ENCODE data around the gene SYT17. TPM values are rescaled to one million over a fixed set of nuclear protein-coding genes. Genes with fewer than 3 reads are reported as not detected.

The SYT17 gene
- total and polyA plus RNA-seq, 2 experiments from 2014 or later: 0.32 to 1.5 TPM

DNA sequence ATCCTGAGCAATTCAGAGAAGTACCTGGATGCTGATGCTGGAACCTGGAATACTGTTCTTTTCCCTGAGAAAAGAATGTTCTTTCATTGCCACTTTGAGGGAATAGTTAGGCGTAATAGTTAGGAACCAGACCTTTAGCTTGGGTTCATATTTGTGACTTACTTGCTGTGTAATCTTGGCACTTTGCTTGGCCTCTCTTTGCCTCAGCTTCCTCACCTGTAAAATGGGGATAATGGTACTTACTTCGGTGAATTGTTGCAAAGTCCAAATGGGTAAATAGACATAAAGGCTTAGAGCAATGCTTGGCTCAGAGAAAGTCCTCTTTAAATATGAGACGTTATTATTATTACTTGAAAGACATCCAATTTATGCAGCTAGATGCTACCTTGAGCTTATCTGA lies 62.5 kb downstream of the SYT17 start:
- Histone ChIP-seq H3K4me1 (ENCODE audit: low read depth) (no peaks in the 10 kb centered on the region), H3K27ac (no peak overlapping the region), H3K27me3 (no peaks in the 10 kb centered on the region), H3K36me3 (no peaks in the 10 kb centered on the region), H3K9me3 (ENCODE audit: low read depth) (no peaks in the 10 kb centered on the region), H3K4me3 (no peak overlapping the region)
- no peak for DNase-seq (ENCODE audit: low read depth in 1 of 2, low spot score in 1 of 2)
- TF ChIP-seq, protein P1, sequence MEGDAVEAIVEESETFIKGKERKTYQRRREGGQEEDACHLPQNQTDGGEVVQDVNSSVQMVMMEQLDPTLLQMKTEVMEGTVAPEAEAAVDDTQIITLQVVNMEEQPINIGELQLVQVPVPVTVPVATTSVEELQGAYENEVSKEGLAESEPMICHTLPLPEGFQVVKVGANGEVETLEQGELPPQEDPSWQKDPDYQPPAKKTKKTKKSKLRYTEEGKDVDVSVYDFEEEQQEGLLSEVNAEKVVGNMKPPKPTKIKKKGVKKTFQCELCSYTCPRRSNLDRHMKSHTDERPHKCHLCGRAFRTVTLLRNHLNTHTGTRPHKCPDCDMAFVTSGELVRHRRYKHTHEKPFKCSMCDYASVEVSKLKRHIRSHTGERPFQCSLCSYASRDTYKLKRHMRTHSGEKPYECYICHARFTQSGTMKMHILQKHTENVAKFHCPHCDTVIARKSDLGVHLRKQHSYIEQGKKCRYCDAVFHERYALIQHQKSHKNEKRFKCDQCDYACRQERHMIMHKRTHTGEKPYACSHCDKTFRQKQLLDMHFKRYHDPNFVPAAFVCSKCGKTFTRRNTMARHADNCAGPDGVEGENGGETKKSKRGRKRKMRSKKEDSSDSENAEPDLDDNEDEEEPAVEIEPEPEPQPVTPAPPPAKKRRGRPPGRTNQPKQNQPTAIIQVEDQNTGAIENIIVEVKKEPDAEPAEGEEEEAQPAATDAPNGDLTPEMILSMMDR (IDR thresholded peaks at IDR 0.05; ENCODE audit: low read depth, low read length): no peak

DNA sequence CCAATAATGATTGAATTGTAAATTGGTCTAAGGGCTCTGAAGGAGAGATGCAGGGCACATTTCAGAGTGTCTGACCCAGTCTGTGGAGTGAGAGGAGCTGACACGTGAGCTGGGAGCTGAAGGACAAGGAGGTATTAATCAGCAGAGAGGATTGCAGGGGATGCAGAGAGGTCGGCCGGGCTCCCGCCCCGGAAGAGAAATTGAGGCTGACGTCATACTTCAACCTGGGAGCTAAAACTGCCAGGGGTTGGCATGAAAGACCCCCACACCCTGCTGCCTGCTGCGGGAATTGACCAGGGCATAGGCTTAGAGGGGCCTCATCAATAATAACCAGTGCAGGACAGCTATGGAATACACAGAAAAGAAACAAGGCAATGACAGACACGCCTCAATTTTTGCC lies 63.8 kb downstream of the SYT17 start:
- TF ChIP-seq, protein P1 (IDR thresholded peaks at IDR 0.05; ENCODE audit: low read depth, low read length): no peak
- no peak overlapping the region for H3K4me3 ChIP-seq
- no peaks in the 10 kb centered on the region for H3K36me3 ChIP-seq
- H3K27ac ChIP-seq: no peak overlapping the region
- H3K4me1 ChIP-seq (ENCODE audit: low read depth): no peaks in the 10 kb centered on the region
- DNase-seq (ENCODE audit: low read depth in 1 of 2, low spot score in 1 of 2): no peak
- no peaks in the 10 kb centered on the region for H3K27me3 ChIP-seq
- no peaks in the 10 kb centered on the region for H3K9me3 ChIP-seq (ENCODE audit: low read depth)

DNA sequence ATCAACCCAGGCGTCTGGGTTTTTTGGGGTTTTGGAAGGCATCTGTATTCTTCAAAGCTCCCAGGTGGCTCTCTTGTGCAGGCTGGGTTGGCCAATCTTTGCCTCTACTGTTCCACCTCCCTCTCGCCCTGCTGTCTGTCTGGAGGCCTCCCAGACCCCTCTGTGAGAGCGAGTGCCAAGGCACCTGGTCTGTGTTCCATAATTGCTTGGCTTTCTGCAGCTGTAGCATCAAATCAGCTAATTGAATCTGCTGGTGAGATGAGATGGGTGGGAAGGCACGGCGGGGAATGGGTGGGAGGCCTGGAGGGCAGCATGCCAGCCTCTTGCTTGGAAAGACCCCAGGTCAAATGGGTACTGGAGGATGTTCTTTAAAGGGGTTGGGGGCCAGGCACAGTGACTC lies 64.9 kb downstream of the SYT17 start:
- DNase-seq (ENCODE audit: low read depth in 1 of 2, low spot score in 1 of 2): no peak
- Histone ChIP-seq H3K27me3 (no peaks in the 10 kb centered on the region), H3K4me3 (no peak overlapping the region), H3K27ac (no peak overlapping the region), H3K36me3 (no peaks in the 10 kb centered on the region), H3K9me3 (ENCODE audit: low read depth) (no peaks in the 10 kb centered on the region), H3K4me1 (ENCODE audit: low read depth) (no peaks in the 10 kb centered on the region)
- TF ChIP-seq, protein P1 (IDR thresholded peaks at IDR 0.05; ENCODE audit: low read depth, low read length): no peak

DNA sequence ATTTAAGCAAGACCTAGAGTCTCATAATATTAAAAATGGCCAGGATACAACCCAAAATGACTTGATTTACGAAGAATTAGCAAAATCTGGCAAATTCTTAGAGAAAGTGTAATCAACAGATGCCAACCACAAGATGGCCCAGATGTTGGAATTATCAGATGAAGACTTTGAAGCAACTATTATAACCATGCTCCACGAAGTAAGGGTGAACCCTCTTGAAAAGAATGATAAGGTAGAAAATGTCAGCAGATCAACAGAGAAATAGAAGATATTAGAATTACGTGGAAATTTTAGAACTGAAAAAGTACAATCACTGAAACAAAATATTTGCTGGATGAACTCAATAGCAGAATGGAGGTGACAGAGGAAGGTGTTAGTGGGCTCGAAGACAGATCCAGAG lies 67.4 kb downstream of the SYT17 start:
- TF ChIP-seq, protein P1 (IDR thresholded peaks at IDR 0.05; ENCODE audit: low read depth, low read length): no peak
- Histone ChIP-seq H3K4me3 (no peak overlapping the region), H3K4me1 (ENCODE audit: low read depth) (no peaks in the 10 kb centered on the region), H3K27ac (no peak overlapping the region), H3K9me3 (ENCODE audit: low read depth) (no peaks in the 10 kb centered on the region), H3K27me3 (no peaks in the 10 kb centered on the region), H3K36me3 (no peaks in the 10 kb centered on the region)
- DNase-seq (ENCODE audit: low read depth in 1 of 2, low spot score in 1 of 2): no peak

DNA sequence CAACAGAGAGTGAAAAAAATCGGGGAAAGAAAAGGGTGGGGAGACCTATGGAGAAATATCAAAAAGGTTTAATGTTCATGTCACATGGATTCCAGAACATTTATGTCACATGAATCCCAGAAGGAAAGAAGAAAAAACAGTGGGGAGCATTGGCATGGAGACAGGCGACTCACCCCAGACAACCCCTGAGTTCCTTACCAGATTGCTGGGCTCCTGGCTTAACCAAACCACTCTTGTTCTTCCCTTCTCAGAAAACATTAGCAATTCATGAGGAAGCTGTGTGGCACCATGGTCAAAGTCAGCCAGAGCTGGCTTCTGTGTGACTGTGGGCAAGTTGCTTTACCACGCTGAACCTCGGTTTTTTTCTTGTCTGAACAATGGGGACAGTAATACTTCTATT lies 67.8 kb downstream of the SYT17 start:
- no peaks in the 10 kb centered on the region for H3K9me3 ChIP-seq (ENCODE audit: low read depth)
- H3K36me3 ChIP-seq: no peaks in the 10 kb centered on the region

More for the DNA sequence above, 67.8 kb downstream of the SYT17 start:
- Histone ChIP-seq H3K4me3 (no peak overlapping the region), H3K27ac (no peak overlapping the region), H3K27me3 (no peaks in the 10 kb centered on the region), H3K4me1 (ENCODE audit: low read depth) (no peaks in the 10 kb centered on the region)
- DNase-seq (ENCODE audit: low read depth in 1 of 2, low spot score in 1 of 2): no peak
- TF ChIP-seq, protein P1 (IDR thresholded peaks at IDR 0.05; ENCODE audit: low read depth, low read length): no peak

All from cardiac muscle cell (in vitro differentiated cells and primary cell).